SK-N-SH (cell line): Measurements from ENCODE around the gene KRTAP1-4. TPM values are rescaled to one million over a fixed set of nuclear protein-coding genes. Genes with fewer than 3 reads are reported as not detected.

ENCODE experiments used
- CTCF ChIA-PET: fragments of 300-600, 350-600 bp; formaldehyde crosslinking; extraction: SDS; loops from one replicate; lab custom pipeline; 2021; lab: Yijun Ruan, JAX
- POLR2A ChIA-PET: fragments of 350-600 bp; sonication (Branson Sonifier 250); formaldehyde crosslinking; extraction: SDS; loops from one replicate; lab custom pipeline; 2020; ENCODE audit warnings: antibody characterized with exemption, inconsistent platforms; lab: Yijun Ruan, JAX
- DNase-seq: peaks from one replicate; pipeline ENCODE4 v3.0.0; 2012
- H2AFZ ChIP-seq: fragments of 200-600 bp; sonication (generic); 2 replicates; pipeline ENCODE4 v1.8.1; 2016; ENCODE audit warnings: antibody characterized with exemption, mild to moderate bottlenecking, low read depth
- H3F3A ChIP-seq: fragments of 200-600 bp; sonication (generic); replicated peaks from 2 replicates; pipeline ENCODE3; 2016; ENCODE audit warnings: antibody characterized with exemption, mild to moderate bottlenecking; ENCODE audit not compliant: insufficient read depth
- H3K27ac ChIP-seq, 2 experiments: fragments of 200-500 bp in 1 of 2; fragments of 200-600 bp in 1 of 2; sonication (Bioruptor generic) in 1 of 2; sonication (generic), shearing (Covaris generic) in 1 of 2; 2 replicates each; pipeline versions ENCODE4 v1.5.1 to v1.6.1; 2014 to 2016; ENCODE audit warnings: low read depth in 2 of 2, inconsistent platforms in 1 of 2, low read length in 1 of 2, mild to moderate bottlenecking in 1 of 2, mixed read lengths in 1 of 2
- H3K27me3 ChIP-seq: fragments of 200-600 bp; sonication (generic), shearing (Covaris generic); 2 replicates; pipeline ENCODE4 v1.6.1; 2016; ENCODE audit warnings: mixed run types; ENCODE audit not compliant: insufficient read depth
- H3K36me3 ChIP-seq, 2 experiments: fragments of 200-500 bp in 1 of 2; fragments of 200-600 bp in 1 of 2; sonication (Bioruptor generic) in 1 of 2; sonication (generic) in 1 of 2; replicated peaks in 1 of 2; 2 replicates each; pipeline versions ENCODE3 to v1.5.1; 2014 to 2016; ENCODE audit warnings: low read length in 1 of 2, mild to moderate bottlenecking in 1 of 2; ENCODE audit not compliant: insufficient read depth in 2 of 2, control insufficient read depth in 1 of 2
- H3K4me1 ChIP-seq, 2 experiments: fragments of 200-500 bp in 1 of 2; fragments of 200-600 bp in 1 of 2; sonication (Bioruptor generic) in 1 of 2; sonication (generic), shearing (Covaris generic) in 1 of 2; 2 replicates each; pipeline versions ENCODE4 v1.5.1 to v1.6.1; 2014 to 2016; ENCODE audit warnings: low read depth in 1 of 2, low read length in 1 of 2, mixed run types in 1 of 2; ENCODE audit not compliant: insufficient read depth in 2 of 2, control insufficient read depth in 1 of 2
- H3K4me2 ChIP-seq: fragments of 200-600 bp; sonication (generic), shearing (Covaris generic); 2 replicates; pipeline ENCODE4 v1.6.1; 2017; ENCODE audit warnings: mixed run types
- H3K4me3 ChIP-seq, 2 experiments: fragments of 200-500 bp in 1 of 2; fragments of 200-600 bp in 1 of 2; sonication (Bioruptor generic) in 1 of 2; sonication (generic), shearing (Covaris generic) in 1 of 2; 2 replicates each; pipeline versions ENCODE4 v1.5.1 to v1.8.1; 2014 to 2016; ENCODE audit warnings: low read depth in 2 of 2, inconsistent platforms in 1 of 2, low read length in 1 of 2, mild to moderate bottlenecking in 1 of 2, mixed read lengths in 1 of 2, moderate library complexity in 1 of 2
- H3K79me2 ChIP-seq: fragments of 200-600 bp; sonication (generic); 2 replicates; pipeline ENCODE4 v1.8.1; 2017; ENCODE audit warnings: mild to moderate bottlenecking; ENCODE audit not compliant: insufficient read depth
- H3K9ac ChIP-seq: fragments of 200-600 bp; sonication (generic); 2 replicates; pipeline ENCODE4 v1.6.1; 2017; ENCODE audit warnings: mixed run types
- H3K9me2 ChIP-seq: fragments of 200-600 bp; sonication (generic); 2 replicates; pipeline ENCODE4 v1.6.1; 2017; ENCODE audit warnings: mixed run types
- H3K9me3 ChIP-seq: fragments of 200-600 bp; sonication (generic); 2 replicates; pipeline ENCODE4 v1.6.1; 2017; ENCODE audit warnings: mixed run types, mild to moderate bottlenecking, moderate library complexity
- H4K20me1 ChIP-seq: fragments of 200-600 bp; sonication (generic); 2 replicates; pipeline ENCODE4 v1.6.1; 2017; ENCODE audit warnings: mild to moderate bottlenecking, mixed run types; ENCODE audit not compliant: insufficient read depth
- CHD2 ChIP-seq: fragments of 150-350 bp; IDR thresholded peaks from 2 replicates; pipeline ENCODE4 v1.6.1; 2018; ENCODE audit warnings: low read length; ENCODE audit not compliant: partially characterized antibody
- ELF1 ChIP-seq: IDR thresholded peaks from 2 replicates; pipeline ENCODE4 v1.4.0; 2012
- FOXJ3 ChIP-seq: sonication (generic); formaldehyde crosslinking; IDR thresholded peaks from 2 replicates; pipeline ENCODE4 v1.5.1; 2020; ENCODE audit warnings: mild to moderate bottlenecking, missing genetic modification reagents
- GABPA ChIP-seq: IDR thresholded peaks from 2 replicates; pipeline ENCODE4 v1.4.0; 2012; ENCODE audit warnings: low read depth, mild to moderate bottlenecking
- JUND ChIP-seq: IDR thresholded peaks from 2 replicates; pipeline ENCODE4 v1.4.0; 2012
- RAD21 ChIP-seq: IDR thresholded peaks from 2 replicates; pipeline ENCODE4 v1.6.1; 2012; ENCODE audit warnings: mild to moderate bottlenecking, low read length
- RCOR1 ChIP-seq: fragments of 150-350 bp; IDR thresholded peaks from 2 replicates; pipeline ENCODE4 v1.6.1; 2017; ENCODE audit warnings: antibody characterized with exemption, low read length
- RFX5 ChIP-seq: IDR thresholded peaks from 2 replicates; pipeline ENCODE4 v1.6.1; 2012; ENCODE audit warnings: mild to moderate bottlenecking, improper control_type of control experiment, low read length
- RXRA ChIP-seq: IDR thresholded peaks from 2 replicates; pipeline ENCODE4 v1.4.0; 2012; ENCODE audit warnings: low read depth, mild to moderate bottlenecking, borderline replicate concordance
- SIN3A ChIP-seq: IDR thresholded peaks from 2 replicates; pipeline ENCODE4 v1.6.1; 2012; ENCODE audit warnings: low read depth, mild to moderate bottlenecking, low read length, moderate library complexity, borderline replicate concordance
- SMC3 ChIP-seq: IDR thresholded peaks from 2 replicates; pipeline ENCODE4 v1.6.1; 2012; ENCODE audit warnings: low read depth, low read length, improper control_type of control experiment
- TAF1 ChIP-seq: IDR thresholded peaks from 2 replicates; pipeline ENCODE4 v1.6.1; 2012; ENCODE audit warnings: low read depth, mild to moderate bottlenecking, low read length, moderate library complexity, borderline replicate concordance
- TEAD4 ChIP-seq: IDR thresholded peaks from 2 replicates; pipeline ENCODE4 v1.4.0; 2012; ENCODE audit warnings: mild to moderate bottlenecking, borderline replicate concordance; ENCODE audit not compliant: insufficient read depth
- WGBS: methylation state at CpG from one replicate; pipeline ENCODE4 v1.1.6; 2017; ENCODE audit warnings: low lambda C conversion rate; 5-methylcytosine and 5-hydroxymethylcytosine counted together
- polyA plus RNA-seq, 3 experiments: library from polyadenylated mRNA; depleted of rRNA; stranded (reverse); fragments of >200 nt; gene quantifications; 2 replicates each; pipeline ENCODE4 v1.2.3, GENCODE V29; 2012
- TF ChIP-seq, protein P1 (sequence below): IDR thresholded peaks from 2 replicates; pipeline ENCODE4 v1.4.0; 2012; ENCODE audit warnings: low read depth
- TF ChIP-seq, protein P2 (sequence below): IDR thresholded peaks from 2 replicates; pipeline ENCODE4 v1.4.0; 2012; ENCODE audit warnings: low read depth, borderline replicate concordance
- TF ChIP-seq, protein P3 (sequence below): fragments of 150-350 bp; IDR thresholded peaks from 2 replicates; pipeline ENCODE4 v1.6.1; 2017; ENCODE audit warnings: antibody characterized with exemption, low read length, low read depth, borderline replicate concordance
- TF ChIP-seq, protein P4 (sequence below): fragments of 150-350 bp; IDR thresholded peaks from 2 replicates; pipeline ENCODE4 v1.6.1; 2016; ENCODE audit warnings: mild to moderate bottlenecking, low read depth, low read length
- TF ChIP-seq, protein P5 (sequence below): IDR thresholded peaks from 2 replicates; pipeline ENCODE4 v1.6.1; 2012; ENCODE audit warnings: mild to moderate bottlenecking, low read depth, low read length, moderate library complexity

The KRTAP1-4 gene
- polyA plus RNA-seq, 1 of the 3 experiments (the other 2 are of a cell fraction): not detected

DNA sequence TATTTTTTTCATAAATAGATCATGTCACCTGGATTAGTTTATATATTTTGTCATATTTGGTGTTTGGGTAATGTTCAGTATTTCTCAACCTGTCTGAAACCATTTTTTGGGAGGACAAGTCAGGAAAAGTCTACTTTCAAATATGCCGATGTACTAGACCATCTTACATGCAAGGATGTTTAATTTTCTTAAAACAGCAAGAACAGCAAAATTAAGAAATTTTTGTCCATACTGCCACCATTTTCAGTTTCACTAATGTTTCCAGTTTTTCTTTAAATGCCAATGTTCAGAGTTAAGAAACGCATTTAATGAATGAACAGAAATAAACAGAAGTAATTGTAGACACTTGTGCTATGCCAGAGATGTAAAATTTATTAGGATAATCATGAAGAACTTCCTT is 36.9 kb downstream of the KRTAP1-4 start:
- CTCF ChIA-PET: no interaction called here
- Histone ChIP-seq H3F3A (no peaks in the 10 kb centered on the region), H3K9ac (no peak overlapping the region), H4K20me1 (no peaks in the 10 kb centered on the region), H3K27me3 (peaks cover 32% of the 10 kb centered on the region), H3K36me3 (no peaks in the 10 kb centered on the region), H3K4me2 (no peak overlapping the region), H3K79me2 (no peaks in the 10 kb centered on the region), H3K27ac (no peak overlapping the region), H3K9me2 (no peaks in the 10 kb centered on the region; the same call in 1 of the 2 replicates), H3K4me1 (no peaks in the 10 kb centered on the region), H3K4me3 (no peak overlapping the region), H3K9me3 (no peaks in the 10 kb centered on the region), H2AFZ (no peak overlapping the region)
- 18% methylated on average over 2 of the region's 2 CpGs for WGBS
- TF ChIP-seq TAF1 (no peak), GABPA (no peak), TEAD4 (no peak), JUND (no peak), SMC3 (no peak)
- TF ChIP-seq, protein P1, sequence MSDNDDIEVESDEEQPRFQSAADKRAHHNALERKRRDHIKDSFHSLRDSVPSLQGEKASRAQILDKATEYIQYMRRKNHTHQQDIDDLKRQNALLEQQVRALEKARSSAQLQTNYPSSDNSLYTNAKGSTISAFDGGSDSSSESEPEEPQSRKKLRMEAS: no peak
- TF ChIP-seq, protein P2, sequence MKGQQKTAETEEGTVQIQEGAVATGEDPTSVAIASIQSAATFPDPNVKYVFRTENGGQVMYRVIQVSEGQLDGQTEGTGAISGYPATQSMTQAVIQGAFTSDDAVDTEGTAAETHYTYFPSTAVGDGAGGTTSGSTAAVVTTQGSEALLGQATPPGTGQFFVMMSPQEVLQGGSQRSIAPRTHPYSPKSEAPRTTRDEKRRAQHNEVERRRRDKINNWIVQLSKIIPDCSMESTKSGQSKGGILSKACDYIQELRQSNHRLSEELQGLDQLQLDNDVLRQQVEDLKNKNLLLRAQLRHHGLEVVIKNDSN: no peak
- TF ChIP-seq, protein P3, sequence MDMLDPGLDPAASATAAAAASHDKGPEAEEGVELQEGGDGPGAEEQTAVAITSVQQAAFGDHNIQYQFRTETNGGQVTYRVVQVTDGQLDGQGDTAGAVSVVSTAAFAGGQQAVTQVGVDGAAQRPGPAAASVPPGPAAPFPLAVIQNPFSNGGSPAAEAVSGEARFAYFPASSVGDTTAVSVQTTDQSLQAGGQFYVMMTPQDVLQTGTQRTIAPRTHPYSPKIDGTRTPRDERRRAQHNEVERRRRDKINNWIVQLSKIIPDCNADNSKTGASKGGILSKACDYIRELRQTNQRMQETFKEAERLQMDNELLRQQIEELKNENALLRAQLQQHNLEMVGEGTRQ: no peak
- no peak for DNase-seq
- POLR2A ChIA-PET: no interaction called here

DNA sequence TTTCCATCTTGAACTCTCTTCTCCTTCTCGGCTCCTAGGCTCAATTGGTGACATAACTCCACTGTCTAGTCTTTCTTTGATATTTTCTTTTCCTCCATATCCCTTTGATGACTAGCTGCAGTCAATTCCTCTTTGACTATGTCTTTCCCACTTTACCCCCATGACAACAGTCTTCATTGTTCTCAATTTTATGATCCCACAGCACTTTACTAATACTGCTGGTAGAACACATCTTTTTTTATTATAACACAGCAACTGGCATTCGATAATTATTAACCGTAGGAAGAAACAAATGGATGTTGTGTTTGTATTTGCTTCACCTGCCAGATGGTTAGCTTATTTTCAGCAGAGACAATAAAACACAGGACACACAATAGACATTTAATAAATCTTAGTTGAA is 37.3 kb downstream of the KRTAP1-4 start:
- H3K4me3 ChIP-seq: no peak overlapping the region
- H3K4me1 ChIP-seq: no peaks in the 10 kb centered on the region
- no peaks in the 10 kb centered on the region; the same call in 1 of the 2 replicates for H3K9me2 ChIP-seq
- H3K79me2 ChIP-seq: no peaks in the 10 kb centered on the region
- no peak overlapping the region for H3K4me2 ChIP-seq
- no peak overlapping the region for H3K27ac ChIP-seq
- no peaks in the 10 kb centered on the region for H4K20me1 ChIP-seq
- H2AFZ ChIP-seq: no peak overlapping the region
- no peaks in the 10 kb centered on the region for H3K9me3 ChIP-seq
- WGBS: 15% methylated on average over 3 of the region's 3 CpGs
- no peak for DNase-seq
- no peak overlapping the region for H3K9ac ChIP-seq
- ChIA-PET POLR2A (no interaction called here), CTCF (no interaction called here)
- no peaks in the 10 kb centered on the region for H3K36me3 ChIP-seq
- peaks cover 36% of the 10 kb centered on the region for H3K27me3 ChIP-seq
- no peaks in the 10 kb centered on the region for H3F3A ChIP-seq
- TF ChIP-seq SIN3A (no peak), JUND (no peak), ELF1 (no peak), CHD2 (no peak), RAD21 (no peak), RFX5 (no peak), RXRA (no peak), FOXJ3 (CRISPR knock-in tag) (no peak), RCOR1 (no peak)
- TF ChIP-seq, protein P4, sequence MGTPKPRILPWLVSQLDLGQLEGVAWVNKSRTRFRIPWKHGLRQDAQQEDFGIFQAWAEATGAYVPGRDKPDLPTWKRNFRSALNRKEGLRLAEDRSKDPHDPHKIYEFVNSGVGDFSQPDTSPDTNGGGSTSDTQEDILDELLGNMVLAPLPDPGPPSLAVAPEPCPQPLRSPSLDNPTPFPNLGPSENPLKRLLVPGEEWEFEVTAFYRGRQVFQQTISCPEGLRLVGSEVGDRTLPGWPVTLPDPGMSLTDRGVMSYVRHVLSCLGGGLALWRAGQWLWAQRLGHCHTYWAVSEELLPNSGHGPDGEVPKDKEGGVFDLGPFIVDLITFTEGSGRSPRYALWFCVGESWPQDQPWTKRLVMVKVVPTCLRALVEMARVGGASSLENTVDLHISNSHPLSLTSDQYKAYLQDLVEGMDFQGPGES: no peak
- TF ChIP-seq, protein P1: no peak
- TF ChIP-seq, protein P5, sequence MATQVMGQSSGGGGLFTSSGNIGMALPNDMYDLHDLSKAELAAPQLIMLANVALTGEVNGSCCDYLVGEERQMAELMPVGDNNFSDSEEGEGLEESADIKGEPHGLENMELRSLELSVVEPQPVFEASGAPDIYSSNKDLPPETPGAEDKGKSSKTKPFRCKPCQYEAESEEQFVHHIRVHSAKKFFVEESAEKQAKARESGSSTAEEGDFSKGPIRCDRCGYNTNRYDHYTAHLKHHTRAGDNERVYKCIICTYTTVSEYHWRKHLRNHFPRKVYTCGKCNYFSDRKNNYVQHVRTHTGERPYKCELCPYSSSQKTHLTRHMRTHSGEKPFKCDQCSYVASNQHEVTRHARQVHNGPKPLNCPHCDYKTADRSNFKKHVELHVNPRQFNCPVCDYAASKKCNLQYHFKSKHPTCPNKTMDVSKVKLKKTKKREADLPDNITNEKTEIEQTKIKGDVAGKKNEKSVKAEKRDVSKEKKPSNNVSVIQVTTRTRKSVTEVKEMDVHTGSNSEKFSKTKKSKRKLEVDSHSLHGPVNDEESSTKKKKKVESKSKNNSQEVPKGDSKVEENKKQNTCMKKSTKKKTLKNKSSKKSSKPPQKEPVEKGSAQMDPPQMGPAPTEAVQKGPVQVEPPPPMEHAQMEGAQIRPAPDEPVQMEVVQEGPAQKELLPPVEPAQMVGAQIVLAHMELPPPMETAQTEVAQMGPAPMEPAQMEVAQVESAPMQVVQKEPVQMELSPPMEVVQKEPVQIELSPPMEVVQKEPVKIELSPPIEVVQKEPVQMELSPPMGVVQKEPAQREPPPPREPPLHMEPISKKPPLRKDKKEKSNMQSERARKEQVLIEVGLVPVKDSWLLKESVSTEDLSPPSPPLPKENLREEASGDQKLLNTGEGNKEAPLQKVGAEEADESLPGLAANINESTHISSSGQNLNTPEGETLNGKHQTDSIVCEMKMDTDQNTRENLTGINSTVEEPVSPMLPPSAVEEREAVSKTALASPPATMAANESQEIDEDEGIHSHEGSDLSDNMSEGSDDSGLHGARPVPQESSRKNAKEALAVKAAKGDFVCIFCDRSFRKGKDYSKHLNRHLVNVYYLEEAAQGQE: no peak
- TF ChIP-seq, protein P2: no peak
